Medulla oblongata (tissue), 1 donor: ENCODE measurements around the gene TMEM150A.
"Not testable (repeated sequence)": the region's sequence is repeated elsewhere in the genome, so short reads cannot be mapped to it uniquely, and the experiment has no call there.

Experiments used
- DNase-seq: peaks from one replicate; pipeline ENCODE4 v3.0.0-alpha.2; 2015; ENCODE audit errors: extremely low spot score

The TMEM150A gene, protein sequence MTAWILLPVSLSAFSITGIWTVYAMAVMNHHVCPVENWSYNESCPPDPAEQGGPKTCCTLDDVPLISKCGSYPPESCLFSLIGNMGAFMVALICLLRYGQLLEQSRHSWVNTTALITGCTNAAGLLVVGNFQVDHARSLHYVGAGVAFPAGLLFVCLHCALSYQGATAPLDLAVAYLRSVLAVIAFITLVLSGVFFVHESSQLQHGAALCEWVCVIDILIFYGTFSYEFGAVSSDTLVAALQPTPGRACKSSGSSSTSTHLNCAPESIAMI

DNA sequence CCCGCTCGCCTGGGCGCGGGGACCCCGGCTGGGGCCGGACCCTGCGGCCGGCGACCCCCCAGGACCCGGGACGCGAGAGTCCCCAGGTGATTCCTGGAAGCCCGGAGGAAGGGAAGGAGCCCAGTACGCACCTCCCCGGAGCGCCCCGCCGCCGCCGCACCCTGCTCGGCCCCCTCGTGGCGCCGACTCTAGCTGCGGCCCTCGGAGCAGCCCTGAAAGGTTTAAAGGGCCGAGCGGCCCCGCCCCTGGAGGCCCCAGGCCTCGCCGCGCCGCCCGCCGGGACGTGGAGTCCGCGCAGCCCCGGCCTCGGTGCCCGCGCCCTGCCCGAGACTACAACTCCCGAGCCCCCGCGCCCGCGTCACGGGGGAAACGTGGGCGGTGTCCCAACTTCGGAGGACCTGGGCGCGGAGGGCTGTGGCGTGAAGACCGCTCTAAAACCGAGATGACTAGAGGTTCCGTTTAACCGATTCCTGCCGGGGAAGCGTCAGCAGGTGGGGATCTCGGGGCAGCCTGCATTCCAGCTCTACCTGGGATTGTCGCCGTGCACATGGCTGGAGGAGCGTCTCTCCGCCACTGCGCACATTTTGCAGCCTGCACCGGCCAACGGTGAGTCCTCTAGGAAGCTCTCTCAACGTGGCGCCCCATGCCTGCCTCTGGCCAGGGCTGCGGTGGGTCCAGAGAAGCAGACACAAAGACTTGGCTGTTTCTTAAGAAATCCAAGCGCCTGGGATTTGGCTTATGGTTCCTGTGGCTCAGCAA is at the start of gene TMEM150A:
TMEM150A (minus strand) TSS at position 223 of the 759 bp plus-strand sequence. CDS start 750 bp downstream, outside the sequence.
- peak; percentile 97 for DNase-seq

DNA sequence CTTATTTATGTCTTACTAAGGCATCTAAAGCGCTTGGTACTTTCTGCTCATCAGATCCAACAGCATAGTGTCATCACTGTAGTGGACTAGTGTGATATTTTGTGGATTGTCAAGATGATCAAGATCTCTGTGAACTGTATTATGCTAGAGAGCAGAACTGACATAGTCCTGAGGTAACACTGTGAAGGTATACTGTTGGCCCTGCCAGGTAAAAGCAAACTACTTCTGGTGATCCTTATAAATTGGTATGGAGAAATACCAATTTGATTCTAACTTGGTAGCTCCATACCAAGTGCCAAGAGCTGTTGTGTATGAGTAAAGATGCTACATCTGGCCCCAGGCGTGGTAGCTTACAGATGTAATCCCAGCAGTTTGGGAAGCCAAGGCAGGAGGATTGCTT is 49.6 kb upstream of the TMEM150A start:
- no peak for DNase-seq

DNA sequence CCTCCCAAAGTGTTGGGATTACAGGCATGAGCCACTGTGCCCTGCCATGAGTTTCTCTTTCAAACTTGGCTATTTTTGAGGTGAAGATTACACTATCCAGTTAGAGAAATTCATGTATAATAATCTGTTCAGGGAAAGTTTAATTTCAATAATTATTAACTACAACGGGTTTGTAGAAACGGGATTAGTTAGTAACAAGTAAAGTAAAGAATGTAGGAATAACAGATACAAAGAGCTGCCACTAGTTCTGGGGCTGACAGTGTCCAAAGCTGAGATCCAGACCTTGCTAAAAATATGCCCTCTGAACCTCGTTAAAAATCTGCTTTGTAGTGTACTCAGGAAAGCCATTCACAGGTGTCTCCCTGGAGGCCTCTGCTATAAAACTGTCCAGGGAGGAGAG is 48.6 kb upstream of the TMEM150A start:
- DNase-seq = no peak

DNA sequence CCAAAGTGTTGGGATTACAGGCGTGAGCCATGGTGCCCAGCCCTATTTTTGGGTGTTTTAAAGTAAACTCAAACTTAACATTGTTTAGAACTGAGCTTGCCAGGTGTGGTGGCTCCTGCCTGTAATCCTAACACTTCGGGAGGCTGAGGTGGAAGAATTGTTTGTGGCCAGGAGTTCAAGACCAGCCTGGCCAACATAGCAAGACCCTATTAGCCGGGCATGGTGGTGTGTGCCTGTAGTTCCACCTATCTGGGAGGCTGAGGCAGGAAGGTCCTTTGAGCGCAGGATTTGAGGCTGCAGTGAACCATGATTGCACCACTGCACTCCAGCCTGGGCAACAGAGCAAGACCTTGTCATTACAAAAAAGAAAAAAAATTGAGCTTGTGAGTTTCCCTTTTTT is 48.0 kb upstream of the TMEM150A start:
- no peak for DNase-seq

DNA sequence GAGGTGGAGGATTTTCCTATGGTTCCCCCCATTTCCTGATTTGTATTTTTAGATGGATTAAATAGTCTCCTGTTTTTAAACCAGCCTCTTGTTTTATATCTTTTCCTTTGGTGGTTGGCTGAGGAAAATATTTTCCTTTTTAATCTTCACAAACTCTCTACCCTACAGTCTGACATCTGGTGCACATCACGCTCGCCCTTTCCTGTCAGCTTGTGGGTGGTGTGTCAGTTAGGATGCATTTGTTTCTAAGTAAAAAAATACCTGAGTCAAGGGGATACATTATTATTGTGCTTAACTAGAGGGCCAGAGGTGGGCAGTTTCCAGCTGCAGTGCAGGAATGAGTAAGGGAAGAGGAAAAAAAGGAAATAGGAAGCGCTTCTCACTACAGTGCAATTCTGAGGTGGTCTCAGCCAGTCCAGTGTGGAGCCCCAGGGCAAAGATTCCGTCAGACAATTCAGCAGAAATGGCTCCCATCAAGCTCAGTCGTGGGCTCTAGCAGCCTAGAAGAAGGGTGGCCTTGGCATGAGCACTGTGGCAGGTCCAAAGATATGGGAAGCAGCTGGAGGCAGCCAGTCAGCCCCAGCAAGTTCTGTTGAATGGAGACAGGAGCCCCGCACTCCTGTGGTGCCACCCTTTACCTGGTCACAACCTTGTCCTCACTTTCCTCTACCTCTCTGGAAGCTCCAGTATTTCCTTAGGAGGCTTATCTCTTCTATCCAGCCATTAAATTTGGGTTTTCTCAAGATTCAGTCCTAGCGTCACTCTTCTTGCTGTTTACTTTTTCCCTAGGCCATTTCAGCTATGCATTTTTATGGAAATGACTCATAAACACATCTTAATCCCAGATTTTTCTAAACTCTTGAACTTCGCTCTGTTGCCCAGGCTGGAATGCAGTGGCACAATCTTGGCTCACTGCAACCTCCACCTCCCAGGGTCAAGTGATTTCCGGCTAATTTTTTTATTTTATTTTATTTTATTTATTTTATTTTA is 47.0 kb upstream of the TMEM150A start:
- DNase-seq = no peak

DNA sequence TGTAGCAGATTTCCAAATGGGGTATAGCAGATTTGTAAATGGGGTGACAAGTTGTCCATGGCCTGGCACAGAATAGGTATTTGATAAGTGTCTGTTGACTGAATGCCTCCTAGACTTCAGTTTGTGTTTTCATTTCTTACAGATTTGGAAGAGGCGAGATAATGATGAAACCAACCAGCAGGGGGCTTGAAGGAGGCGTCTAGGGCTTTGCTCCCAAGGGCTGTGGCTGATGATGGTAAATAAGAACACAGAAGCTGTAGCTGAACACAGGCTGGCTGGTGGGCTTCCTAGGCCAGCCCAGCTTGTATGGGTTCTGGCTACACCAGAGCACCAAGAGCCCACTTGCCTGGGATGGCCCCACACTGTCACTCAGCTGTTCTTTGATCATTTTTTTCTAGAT is 46.1 kb upstream of the TMEM150A start:
- DNase-seq = peak; percentile 14

DNA sequence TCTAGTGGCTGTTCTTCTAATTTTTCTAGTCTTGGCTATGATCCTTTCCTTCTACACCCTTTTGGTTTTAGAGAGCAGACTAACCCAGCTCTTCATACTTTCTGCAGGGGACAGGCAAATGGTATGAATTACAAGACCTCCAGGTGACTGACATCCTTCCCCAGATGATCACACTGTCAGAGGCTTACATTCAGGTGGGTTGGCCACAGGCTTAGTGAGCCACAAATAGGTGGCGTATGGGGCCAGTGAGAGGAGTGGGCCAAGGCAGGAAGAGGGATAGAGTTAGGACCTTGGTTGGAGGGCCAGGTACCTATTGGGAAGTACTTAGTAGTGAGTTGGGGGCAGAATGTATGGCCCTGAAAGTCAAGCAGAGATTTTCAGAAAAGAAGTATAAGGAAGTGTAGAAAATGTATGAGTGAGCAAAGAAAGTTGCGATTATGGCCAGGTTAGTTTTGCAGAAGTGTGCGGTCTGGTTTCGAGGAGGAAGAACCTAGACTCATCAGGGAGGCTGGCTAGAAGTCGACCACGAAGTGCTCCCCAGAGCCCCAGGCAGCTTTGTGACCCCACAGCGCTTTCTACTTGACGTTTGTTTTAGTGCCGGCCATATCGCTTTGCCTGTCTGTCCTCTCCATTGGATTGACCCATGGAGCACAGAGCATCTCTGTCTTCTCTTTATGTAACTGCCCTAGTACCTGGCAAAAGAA is 45.5 kb upstream of the TMEM150A start:
- DNase-seq = peak; percentile 50

DNA sequence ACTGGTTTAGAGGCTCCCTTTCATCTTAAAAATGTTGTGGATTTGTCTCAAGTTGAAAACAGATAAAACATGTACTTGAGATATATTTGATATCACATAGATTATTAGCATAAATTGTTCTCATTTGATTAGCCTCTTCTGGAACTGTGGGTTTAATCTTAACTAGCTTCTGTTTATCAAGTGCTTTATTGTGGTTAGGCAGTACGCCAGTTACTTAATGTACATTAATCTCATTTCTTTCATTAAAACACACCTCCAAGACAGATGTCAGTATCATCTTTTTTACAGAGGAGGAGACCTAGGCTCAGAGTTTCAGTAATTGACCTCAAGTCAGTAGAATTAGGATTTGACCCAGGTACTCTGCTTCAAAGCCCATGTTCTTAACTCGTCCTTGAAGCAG is 43.7 kb upstream of the TMEM150A start:
- DNase-seq = no peak

DNA sequence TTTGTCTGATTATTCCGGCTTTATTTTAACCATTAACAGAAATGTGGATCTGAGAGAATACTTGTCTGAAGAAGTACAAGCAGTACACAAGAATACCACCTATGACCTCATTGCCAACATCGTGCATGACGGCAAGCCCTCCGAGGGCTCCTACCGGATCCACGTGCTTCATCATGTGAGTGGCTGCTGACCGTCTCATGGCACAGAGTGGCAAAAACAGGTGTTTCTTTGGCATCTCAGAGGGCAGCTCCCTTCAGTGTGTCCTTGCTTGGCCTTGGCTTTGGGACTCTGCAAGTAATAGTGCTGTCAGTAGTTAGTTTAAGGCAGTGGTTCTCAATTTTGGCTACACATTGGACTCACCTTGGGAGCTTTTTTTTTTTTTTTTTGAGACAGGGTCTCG is 42.4 kb upstream of the TMEM150A start:
- DNase-seq = no peak

DNA sequence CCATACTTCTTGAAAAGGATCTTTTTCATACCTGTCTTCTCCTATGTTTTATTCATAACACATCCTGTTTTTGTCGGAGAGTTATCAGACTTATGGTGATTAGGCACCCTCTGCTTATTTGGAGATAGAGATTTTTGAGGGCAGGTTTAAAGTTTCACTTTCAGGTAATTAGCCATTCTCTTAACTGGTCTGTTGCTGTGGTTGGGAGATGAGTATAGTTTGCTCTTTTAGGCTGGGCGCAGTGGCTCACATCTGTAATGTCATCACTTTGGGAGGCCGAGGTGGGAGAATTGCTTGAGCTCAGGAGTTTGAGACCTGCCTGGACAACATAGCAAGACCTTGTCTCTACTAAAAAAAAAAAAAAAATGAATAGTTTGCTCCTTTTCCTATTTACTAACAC is 40.2 kb upstream of the TMEM150A start:
- no peak for DNase-seq

DNA sequence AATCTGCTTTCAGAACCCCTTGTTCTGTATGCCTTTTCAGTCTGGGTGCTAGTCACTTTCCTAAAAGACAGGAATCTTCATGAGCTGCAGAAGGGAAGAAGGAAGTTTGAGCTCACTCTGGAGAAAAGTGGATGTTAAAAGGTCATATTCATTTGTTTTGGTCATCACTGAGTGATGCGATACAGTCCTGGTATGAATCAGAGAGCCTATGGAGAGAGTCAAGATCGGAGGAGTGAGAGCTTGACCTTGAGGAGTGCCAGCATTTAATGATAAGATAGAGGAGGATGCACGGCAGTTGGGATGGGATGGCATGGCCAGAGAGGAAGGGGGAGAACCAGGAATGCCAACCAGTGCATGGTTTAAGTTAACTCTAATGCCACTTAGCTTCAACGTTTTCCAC is 33.1 kb upstream of the TMEM150A start:
- no peak for DNase-seq

DNA sequence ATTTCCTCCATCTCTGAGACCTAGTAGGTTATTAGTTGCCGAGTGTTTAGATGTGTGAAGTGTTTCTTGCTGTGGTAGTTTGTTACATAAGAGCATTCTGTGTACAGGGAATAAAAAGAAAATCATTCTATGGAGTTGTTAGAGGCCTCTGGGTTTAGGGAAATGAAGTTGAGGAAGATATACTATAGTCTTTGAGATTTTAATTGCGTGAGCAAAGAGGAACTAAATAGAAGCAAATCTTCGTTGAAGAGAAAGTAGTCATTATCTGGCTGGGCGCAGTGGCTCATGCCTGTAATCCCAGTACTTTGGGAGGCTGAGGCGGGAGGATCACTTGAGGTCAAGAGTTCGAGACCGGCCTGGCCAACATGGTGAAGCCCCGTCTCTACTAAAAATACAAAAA is 32.5 kb upstream of the TMEM150A start:
- no peak for DNase-seq

DNA sequence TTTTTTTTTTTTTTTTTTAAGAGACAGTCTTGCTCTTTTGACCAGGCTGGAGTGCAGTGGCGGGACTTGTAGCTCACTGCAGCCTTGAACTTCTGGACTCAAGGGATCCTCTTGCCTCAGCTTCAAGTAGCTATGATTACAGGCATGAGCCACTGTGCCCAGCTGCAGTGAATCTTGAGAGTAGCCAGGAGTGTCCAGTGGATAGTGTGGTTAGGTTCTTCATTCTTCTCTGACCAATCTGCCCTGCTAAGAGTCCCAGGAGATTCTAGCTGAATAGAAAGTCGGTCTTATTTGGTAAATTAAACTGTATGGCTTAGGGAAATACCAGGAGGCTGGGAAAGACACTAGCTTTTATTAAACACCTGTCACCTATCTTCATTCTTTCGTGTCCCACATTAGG is 28.8 kb upstream of the TMEM150A start:
- DNase-seq = no peak

DNA sequence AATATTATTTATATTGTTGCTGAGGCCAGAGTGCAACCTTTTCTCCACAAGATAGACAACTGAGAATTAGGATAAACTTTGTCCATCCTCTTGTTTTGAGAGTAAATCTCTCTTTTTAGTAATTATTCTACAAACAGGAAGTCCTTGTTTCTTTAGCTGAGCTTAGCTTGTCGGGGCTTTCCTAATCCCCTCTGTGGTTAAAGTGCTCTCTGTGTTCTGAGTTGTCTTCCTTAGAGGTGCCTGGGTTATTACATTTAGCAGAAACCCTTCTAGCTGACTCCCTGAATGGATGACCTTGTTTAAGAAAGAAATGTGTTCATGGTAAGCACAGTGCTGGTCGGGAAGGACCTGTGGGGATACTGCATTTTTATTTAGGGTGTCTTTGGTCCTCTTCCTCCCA is 26.2 kb upstream of the TMEM150A start:
- no peak for DNase-seq

DNA sequence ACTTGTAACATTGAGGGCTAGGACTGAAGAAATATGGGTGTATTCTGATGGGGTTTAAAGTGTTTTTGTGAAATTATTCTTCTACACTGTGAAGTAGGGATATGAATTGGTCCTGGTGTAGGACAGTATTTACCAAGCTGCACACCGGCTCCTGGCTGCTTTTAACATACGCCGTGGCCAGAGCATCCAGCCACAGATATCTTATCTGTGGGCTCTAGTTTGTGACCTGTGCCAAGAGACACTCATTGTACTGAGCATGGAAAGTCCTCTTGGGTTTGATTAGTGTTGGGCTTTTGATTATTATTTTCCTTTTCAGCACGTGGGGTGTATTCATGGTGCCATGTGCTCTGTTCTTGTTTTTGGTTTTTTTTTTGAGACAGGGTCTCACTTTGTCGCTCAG is 21.5 kb upstream of the TMEM150A start:
- no peak for DNase-seq

DNA sequence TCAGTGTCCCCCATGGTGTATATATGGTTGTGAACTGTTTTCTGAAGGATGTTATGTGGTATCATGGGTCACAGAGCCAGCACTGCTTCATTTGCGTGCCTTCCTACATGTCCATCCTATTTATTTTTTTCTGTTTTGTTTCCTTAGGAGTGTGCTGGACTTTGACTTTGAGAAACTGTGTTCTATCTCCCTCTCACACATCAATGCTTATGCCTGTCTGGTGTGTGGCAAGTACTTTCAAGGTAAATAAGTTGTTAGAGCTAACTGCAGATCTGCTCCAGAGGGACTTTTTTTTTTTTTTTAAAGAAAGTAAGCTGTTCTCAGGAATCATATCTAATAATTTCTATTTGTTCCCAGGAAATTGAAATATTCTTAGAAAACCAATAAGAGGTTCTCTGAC is 18.8 kb upstream of the TMEM150A start:
- no peak for DNase-seq

DNA sequence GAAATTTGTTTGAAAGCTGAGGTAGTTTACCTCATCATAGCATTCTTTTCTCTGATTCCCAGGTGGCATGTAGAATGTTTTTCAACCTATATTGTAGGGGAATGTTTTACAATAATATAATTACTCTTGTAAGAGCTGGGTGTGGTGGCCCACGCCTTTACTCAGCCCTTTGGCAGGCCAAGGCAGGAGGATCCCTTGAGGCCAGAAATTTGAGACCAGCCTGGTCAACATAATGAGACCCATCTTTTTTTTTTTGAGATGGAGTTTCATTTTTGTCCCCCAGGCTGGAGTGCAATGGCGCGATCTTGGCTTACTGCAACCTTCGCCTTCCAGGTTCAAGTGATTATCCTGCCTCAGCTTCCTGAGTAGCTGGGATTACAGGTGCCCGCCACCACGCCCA is 17.1 kb upstream of the TMEM150A start:
- no peak for DNase-seq

DNA sequence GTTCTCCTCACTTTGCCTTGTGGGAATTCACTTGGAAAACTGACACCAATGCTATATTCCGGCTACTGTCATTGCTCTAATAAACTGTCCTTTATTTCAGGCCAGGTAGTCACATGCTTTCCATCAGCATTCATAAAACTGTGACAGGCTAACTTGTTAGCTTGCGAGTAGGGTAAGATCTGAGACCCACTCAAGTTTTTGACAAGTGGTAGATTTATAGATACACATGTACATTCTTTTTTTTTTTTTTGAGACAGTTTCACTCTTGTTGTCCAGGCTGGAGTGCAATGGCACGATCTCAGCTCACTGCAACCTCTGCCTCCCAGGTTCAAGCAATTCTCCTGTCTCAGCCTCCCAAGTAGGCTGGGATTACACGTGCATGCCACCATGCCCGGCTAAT is 15.2 kb upstream of the TMEM150A start:
- DNase-seq = not testable (repeated sequence)

DNA sequence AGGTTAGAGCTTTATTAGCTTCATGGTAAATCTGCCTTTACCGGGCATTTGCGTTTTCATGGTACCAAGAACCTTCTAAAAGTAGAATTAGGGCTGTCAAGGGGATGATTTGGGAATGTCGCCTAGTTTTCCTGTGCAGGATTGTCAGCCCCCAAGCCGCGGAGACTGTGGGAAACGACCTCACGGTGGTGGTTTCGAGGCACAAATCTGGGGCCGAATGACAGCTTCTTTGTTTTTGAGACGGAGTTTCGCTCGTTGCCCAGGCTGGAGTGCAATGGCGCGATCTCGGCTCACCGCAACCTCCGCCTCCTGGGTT is 12.9 kb upstream of the TMEM150A start:
- DNase-seq = no peak

DNA sequence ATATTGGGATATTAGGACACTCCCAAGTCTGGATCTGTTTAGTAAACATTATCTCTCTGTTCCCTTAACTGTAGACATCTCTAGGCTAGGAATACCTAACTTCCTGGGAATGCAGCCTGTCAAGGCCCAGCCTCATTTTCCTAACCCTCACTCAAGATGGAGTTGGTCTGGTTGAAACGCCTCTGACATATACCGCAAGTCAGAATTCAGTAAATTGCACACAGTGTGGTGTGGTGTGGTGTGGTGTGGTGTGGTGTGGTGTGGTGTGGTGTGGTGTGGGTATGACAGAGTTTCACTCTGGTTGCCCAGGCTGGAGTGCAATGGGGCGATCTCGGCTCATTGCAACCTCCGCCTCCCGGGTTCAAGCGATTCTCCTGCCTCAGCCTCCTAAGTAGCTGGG is 12.3 kb upstream of the TMEM150A start:
- DNase-seq = not testable (repeated sequence)

DNA sequence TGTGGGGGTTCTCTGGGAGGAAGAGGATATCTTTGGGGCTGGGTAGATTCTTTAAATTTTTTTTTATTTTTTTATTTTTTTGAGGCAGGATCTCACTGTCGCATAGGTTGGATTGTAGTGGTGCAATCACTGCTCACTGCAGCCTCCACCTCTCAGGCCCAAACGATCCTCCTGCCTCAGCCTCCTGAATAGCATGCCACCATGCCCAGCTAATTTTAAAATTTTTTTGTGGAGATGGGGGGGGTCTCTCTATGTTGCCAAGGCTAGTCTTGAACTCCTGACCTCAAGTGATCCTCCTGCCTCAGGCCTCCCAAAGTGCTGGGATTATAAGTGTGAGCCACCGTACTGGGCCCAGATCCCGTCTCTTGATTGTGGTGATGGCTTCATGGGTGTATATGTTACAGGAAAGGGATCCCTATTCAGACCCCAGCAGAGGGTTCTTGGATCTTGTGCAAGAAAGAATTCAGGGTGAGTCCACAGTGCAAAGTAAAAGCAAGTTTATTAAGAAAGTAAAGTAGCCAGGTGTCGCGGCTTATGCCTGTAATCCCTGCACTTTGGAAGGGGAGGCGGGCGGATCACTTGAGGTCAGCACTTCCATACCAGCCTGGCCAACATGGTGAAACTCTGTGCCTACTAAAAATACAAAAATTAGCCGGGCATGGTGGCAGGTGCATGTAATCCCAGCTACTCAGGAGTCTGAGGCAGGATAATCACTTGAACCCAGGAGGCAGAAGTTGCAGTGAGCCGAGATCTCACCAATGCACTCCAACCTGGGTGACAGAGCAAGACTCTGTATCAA is 11.4 kb upstream of the TMEM150A start:
- DNase-seq = no peak
